Gastroesophageal sphincter (tissue), 4 donors: ENCODE results near the gene TNFAIP2. TPM values are rescaled to one million over a fixed set of nuclear protein-coding genes. Genes with fewer than 3 reads are reported as not detected.

Experiments
- ATAC-seq: fragments of 150-250 bp; one replicate; pipeline ENCODE4 v1.9.1; 2016; ENCODE audit warnings: mild to moderate bottlenecking, moderate library complexity
- H3K27ac ChIP-seq, 4 donors: fragments of 200-600 bp; sonication (generic) in 3 of 4; 1 replicate in 3 of 4; 2 replicates in 1 of 4; pipeline ENCODE4 v1.5.1; 2016 to 2019
- H3K27me3 ChIP-seq: fragments of 200-600 bp; sonication (generic); one replicate; pipeline ENCODE4 v1.5.1; 2019
- H3K36me3 ChIP-seq, 2 donors: fragments of 200-600 bp; sonication (generic); one replicate each; pipeline ENCODE4 v1.5.1; 2019; ENCODE audit warnings: control low read depth in 1 of 2
- H3K4me1 ChIP-seq, 3 donors: fragments of 200-600 bp; sonication (generic); 1 replicate in 2 of 3; 2 replicates in 1 of 3; pipeline ENCODE4 v1.5.1; 2016 to 2019; ENCODE audit warnings: control low read depth in 2 of 3
- H3K4me3 ChIP-seq, 2 donors: fragments of 200-600 bp; sonication (generic); one replicate each; pipeline ENCODE4 v1.5.1; 2019; ENCODE audit warnings: mild to moderate bottlenecking in 1 of 2, moderate library complexity in 1 of 2
- H3K9me3 ChIP-seq, 3 donors: fragments of 200-600 bp; sonication (generic); one replicate each; pipeline ENCODE4 v1.5.1; 2017 to 2019; ENCODE audit warnings: control low read depth in 2 of 3
- CTCF ChIP-seq, 4 experiments: fragments of 200-600 bp in 2 of 4; fragments of 450-650 bp in 2 of 4; sonication (generic) in 1 of 4; IDR thresholded peaks; one replicate each; pipeline ENCODE4 v1.5.1; 2017 to 2019; ENCODE audit warnings: antibody characterized with exemption in 4 of 4, mild to moderate bottlenecking in 2 of 4, moderate library complexity in 2 of 4
- EP300 ChIP-seq: sonication (generic); formaldehyde crosslinking; IDR thresholded peaks from one replicate; pipeline ENCODE4 v1.6.1; 2017; ENCODE audit warnings: antibody characterized with exemption, mild to moderate bottlenecking
- POLR2A ChIP-seq, 2 donors: fragments of 450-650 bp; IDR thresholded peaks; one replicate each; pipeline ENCODE4 v1.6.1; 2017; ENCODE audit warnings: antibody characterized with exemption in 2 of 2, mild to moderate bottlenecking in 2 of 2, moderate library complexity in 1 of 2
- POLR2AphosphoS5 ChIP-seq: sonication (generic); formaldehyde crosslinking; IDR thresholded peaks from one replicate; pipeline ENCODE4 v1.6.1; 2017; ENCODE audit warnings: antibody characterized with exemption
- WGBS, 2 donors: methylation state at CpG; one replicate each; pipeline ENCODE4 v1.1.5; 2018; ENCODE audit warnings: low coverage in 1 of 2; 5-methylcytosine and 5-hydroxymethylcytosine counted together
- total RNA-seq, 4 donors: library from RNA; depleted of rRNA; stranded (reverse); fragments of >200 nt; gene quantifications; one replicate each; pipeline ENCODE4 v1.1.0, GENCODE V29; 2016

Gene TNFAIP2
- total RNA-seq, 4 donors from 2014 or later, result 51.6 to 61.9 (median 59.1) TPM

- 87 to 100% methylated on average over 1 to 3 of the region's 12 CpGs for WGBS, 2 donors
- Histone ChIP-seq H3K4me3 (no peak overlapping the region), H3K27ac (no peak overlapping the region), H3K27me3 (peaks cover 28% of the 10 kb centered on the region), H3K4me1 (peaks cover 0 to 20% (median 13%) of the 10 kb centered on the region in 3 donors), H3K9me3 (no peaks in the 10 kb centered on the region), H3K36me3 (no peaks in the 10 kb centered on the region)
- no peak for ATAC-seq
- TF ChIP-seq POLR2A (IDR thresholded peaks at IDR 0.05), result no peak
Measured at GRCh38 chr14:103090481-103091020, 32.7 kb upstream of the TNFAIP2 start.

- Histone ChIP-seq H3K36me3 (no peaks in the 10 kb centered on the region), H3K4me3 (peak overlapping the region; percentile 40 to 60), H3K27me3 (peaks cover 21% of the 10 kb centered on the region), H3K27ac (peak overlapping the region in 3 of 4 donors; percentile 41 to 71 (median 64)), H3K4me1 (peaks cover 0 to 20% (median 13%) of the 10 kb centered on the region in 3 donors), H3K9me3 (no peaks in the 10 kb centered on the region)
- 4 to 20% methylated on average over 6 to 11 of the region's 69 CpGs for WGBS, 2 donors
- TF ChIP-seq EP300, result no peak
- TF ChIP-seq CTCF (IDR thresholded peaks at IDR 0.05), result peak in 3 of 4 experiments; percentile 30 to 75 (median 45)
- peak; percentile 61 for ATAC-seq
Measured at GRCh38 chr14:103091041-103091882, 32.0 kb upstream of the TNFAIP2 start.

- ATAC-seq, result no peak
- no CpG with 5 or more reads among the region's 9 CpGs for WGBS, 2 donors
- H3K4me1 ChIP-seq, result peaks cover 0 to 20% (median 13%) of the 10 kb centered on the region in 3 donors
- peak overlapping the region in 3 of 4 donors; percentile 41 to 71 (median 64) for H3K27ac ChIP-seq
- peak overlapping the region; percentile 40 to 60 for H3K4me3 ChIP-seq
- TF ChIP-seq CTCF (IDR thresholded peaks at IDR 0.05) (no peak), POLR2A (IDR thresholded peaks at IDR 0.05) (no peak), EP300 (no peak), POLR2AphosphoS5 (no peak)
- H3K9me3 ChIP-seq, result no peaks in the 10 kb centered on the region
- peaks cover 15% of the 10 kb centered on the region for H3K27me3 ChIP-seq
- no peaks in the 10 kb centered on the region for H3K36me3 ChIP-seq
Measured at GRCh38 chr14:103091883-103092222, 31.4 kb upstream of the TNFAIP2 start.

GRCh38 chr14:103093856-103094405 lies 29.3 kb upstream of the TNFAIP2 start:
- peak overlapping the region in 1 of 2 donors; percentile 30 for H3K4me3 ChIP-seq
- no CpG with 5 or more reads among the region's 13 CpGs for WGBS, 2 donors

More at GRCh38 chr14:103093856-103094405, 29.3 kb upstream of the TNFAIP2 start:
- ATAC-seq, result no peak
- H3K36me3 ChIP-seq, result no peaks in the 10 kb centered on the region
- H3K4me1 ChIP-seq, result peaks cover 0 to 21% (median 13%) of the 10 kb centered on the region in 3 donors
- peak overlapping the region in 3 of 4 donors; percentile 62 to 79 (median 75) for H3K27ac ChIP-seq
- peaks cover 14% of the 10 kb centered on the region for H3K27me3 ChIP-seq
- no peaks in the 10 kb centered on the region for H3K9me3 ChIP-seq
- TF ChIP-seq CTCF (IDR thresholded peaks at IDR 0.05), result no peak
- TF ChIP-seq EP300, result no peak
- TF ChIP-seq POLR2A (IDR thresholded peaks at IDR 0.05), result peak in 1 of 2 donors; percentile 9
- no peak for TF ChIP-seq POLR2AphosphoS5
